BJ (cell line): Measurements from ENCODE around the gene EAPP. TPM values are rescaled to one million over a fixed set of nuclear protein-coding genes. Genes with fewer than 3 reads are reported as not detected.
A peak's percentile ranks its signal among the peaks of the same experiment; 100 is the strongest.

Source experiments
- CTCF ChIA-PET: fragments of 350-600 bp; formaldehyde crosslinking; extraction: SDS; loops from one replicate; lab custom pipeline; 2021; ENCODE audit warnings: antibody characterized with exemption, inconsistent platforms; lab: Yijun Ruan, JAX
- POLR2A ChIA-PET: fragments of 300-600 bp; sonication (Branson Sonifier 250); formaldehyde crosslinking; extraction: SDS; loops from one replicate; lab custom pipeline; 2021; ENCODE audit warnings: antibody characterized with exemption; lab: Charles Lee
- DNase-seq: peaks from one replicate; pipeline ENCODE4 v3.0.0-alpha.2; 2011; ENCODE audit warnings: low read depth
- H3K27me3 ChIP-seq: 2 replicates; pipeline ENCODE4 v1.6.0; 2011; ENCODE audit warnings: low read length; ENCODE audit not compliant: control insufficient read depth, insufficient read depth
- H3K36me3 ChIP-seq: 2 replicates; pipeline ENCODE4 v1.5.1; 2011; ENCODE audit warnings: low read length; ENCODE audit not compliant: control insufficient read depth, insufficient read depth
- H3K4me3 ChIP-seq: 2 replicates; pipeline ENCODE4 v1.5.1; 2011; ENCODE audit warnings: low read depth, mild to moderate bottlenecking, control low read depth, low read length
- CTCF ChIP-seq: IDR thresholded peaks from 2 replicates; pipeline ENCODE4 v1.5.1; 2011; ENCODE audit warnings: low read depth, mild to moderate bottlenecking, control low read depth, inconsistent platforms, low read length, moderate library complexity; ENCODE audit not compliant: insufficient read depth
- polyA plus RNA-seq: library from polyadenylated mRNA; depleted of rRNA; stranded (reverse); fragments of >200 nt; gene quantifications from 2 replicates; pipeline ENCODE4 v1.2.3, GENCODE V29; 2011

EAPP gene
- polyA plus RNA-seq, 1 experiment = 26.7 TPM

GRCh38 chr14:34496679-34497513, 42.6 kb downstream of the EAPP start:
- H3K4me3 ChIP-seq = no peak overlapping the region
- ChIA-PET POLR2A (interaction anchor here (0.6 kb wide), 1 partner anchor 502 kb away, joined by 4 read pairs; no protein-coding TSS in a partner anchor), CTCF (interaction anchor here (0.7 to 1.8 kb wide), 6 partner anchors 9 to 172 kb away, joined by 3 to 5 read pairs (median 3); no protein-coding TSS in a partner anchor)
- no peaks in the 10 kb centered on the region for H3K36me3 ChIP-seq
- TF ChIP-seq CTCF = peak; percentile 44
- H3K27me3 ChIP-seq = no peaks in the 10 kb centered on the region
- DNase-seq = peak; percentile 92

- Histone ChIP-seq H3K4me3 (no peak overlapping the region), H3K36me3 (no peaks in the 10 kb centered on the region), H3K27me3 (no peaks in the 10 kb centered on the region)
- no peak for DNase-seq
- no peak for TF ChIP-seq CTCF
- POLR2A ChIA-PET = no interaction called here
- CTCF ChIA-PET = interaction anchor here (1.0 to 1.8 kb wide), 5 partner anchors 9 to 171 kb away, joined by 3 to 5 read pairs (median 3); no protein-coding TSS in a partner anchor
Measured at GRCh38 chr14:34496007-34496678, 43.4 kb downstream of the EAPP start.

- no peak for DNase-seq
- Histone ChIP-seq H3K36me3 (no peaks in the 10 kb centered on the region), H3K4me3 (no peak overlapping the region), H3K27me3 (no peaks in the 10 kb centered on the region)
- TF ChIP-seq CTCF = no peak
- POLR2A ChIA-PET = no interaction called here
- CTCF ChIA-PET = no interaction called here
Measured at GRCh38 chr14:34489324-34489723, 50.2 kb downstream of the EAPP start.

GRCh38 chr14:34488528-34488927, 51.0 kb downstream of the EAPP start:
- POLR2A ChIA-PET = no interaction called here
- no peak for TF ChIP-seq CTCF
- Histone ChIP-seq H3K27me3 (no peaks in the 10 kb centered on the region), H3K4me3 (no peak overlapping the region), H3K36me3 (no peaks in the 10 kb centered on the region)
- CTCF ChIA-PET = no interaction called here
- no peak for DNase-seq

- ChIA-PET CTCF (no interaction called here), POLR2A (no interaction called here)
- Histone ChIP-seq H3K36me3 (no peaks in the 10 kb centered on the region), H3K4me3 (no peak overlapping the region), H3K27me3 (no peaks in the 10 kb centered on the region)
- no peak for DNase-seq
- no peak for TF ChIP-seq CTCF
Measured at GRCh38 chr14:34484726-34485125, 54.8 kb downstream of the EAPP start.
